Osteoblast (primary cell): ENCODE data around the gene FAAH2. TPM values are rescaled to one million over a fixed set of nuclear protein-coding genes. Genes with fewer than 3 reads are reported as not detected.
"Not testable (repeated sequence)": the region's sequence is repeated elsewhere in the genome, so short reads cannot be mapped to it uniquely, and the experiment has no call there.

Source experiments
- DNase-seq: peaks from one replicate; pipeline ENCODE4 v3.0.0; 2011; ENCODE audit warnings: low spot score, mixed read lengths; ENCODE audit not compliant: insufficient read length; ENCODE audit errors: missing footprints
- H2AFZ ChIP-seq: 2 replicates; pipeline ENCODE4 v1.6.0; 2011; ENCODE audit warnings: mild to moderate bottlenecking, low read length
- H3K27ac ChIP-seq: 2 replicates; pipeline ENCODE4 v1.5.1; 2011; ENCODE audit warnings: mild to moderate bottlenecking, low read depth, low read length, moderate library complexity
- H3K27me3 ChIP-seq: 2 replicates; pipeline ENCODE4 v1.6.0; 2012; ENCODE audit warnings: mild to moderate bottlenecking, control low read depth, inconsistent platforms, low read length, moderate library complexity; ENCODE audit not compliant: insufficient read depth
- H3K36me3 ChIP-seq: 2 replicates; pipeline ENCODE4 v1.5.1; 2011; ENCODE audit warnings: mild to moderate bottlenecking, low read length, control low read depth, moderate library complexity; ENCODE audit not compliant: insufficient read depth
- H3K4me1 ChIP-seq: 2 replicates; pipeline ENCODE4 v1.5.1; 2011; ENCODE audit warnings: mild to moderate bottlenecking, low read length, control low read depth, moderate library complexity; ENCODE audit not compliant: insufficient read depth
- H3K4me2 ChIP-seq: 2 replicates; pipeline ENCODE4 v1.6.0; 2011; ENCODE audit warnings: mild to moderate bottlenecking, low read length; ENCODE audit not compliant: insufficient read depth
- H3K4me3 ChIP-seq: fragments of 200-600 bp; sonication (generic); 3 replicates; pipeline ENCODE4 v1.5.1; 2012; ENCODE audit warnings: mild to moderate bottlenecking, low read length, inconsistent platforms; ENCODE audit not compliant: insufficient read depth
- H3K79me2 ChIP-seq: 2 replicates; pipeline ENCODE4 v1.6.0; 2012; ENCODE audit warnings: mild to moderate bottlenecking, low read length, control low read depth, inconsistent platforms; ENCODE audit not compliant: insufficient read depth
- H3K9me3 ChIP-seq: 2 replicates; pipeline ENCODE4 v1.5.1; 2011; ENCODE audit warnings: low read depth, low read length, control low read depth
- H4K20me1 ChIP-seq: 2 replicates; pipeline ENCODE4 v1.6.0; 2012; ENCODE audit warnings: mild to moderate bottlenecking, low read length, control low read depth; ENCODE audit not compliant: insufficient read depth
- total RNA-seq: library from RNA; depleted of rRNA; stranded (reverse); fragments of >200 nt; gene quantifications from 2 replicates; pipeline ENCODE4 v1.2.3, GENCODE V29; 2012
- TF ChIP-seq, protein P1 (sequence below): IDR thresholded peaks from 2 replicates; pipeline ENCODE4 v1.5.1; 2011; ENCODE audit warnings: mild to moderate bottlenecking, low read depth, low read length, moderate library complexity; ENCODE audit errors: extremely low read depth

FAAH2 gene
- total RNA-seq, 1 donor = not detected

DNA sequence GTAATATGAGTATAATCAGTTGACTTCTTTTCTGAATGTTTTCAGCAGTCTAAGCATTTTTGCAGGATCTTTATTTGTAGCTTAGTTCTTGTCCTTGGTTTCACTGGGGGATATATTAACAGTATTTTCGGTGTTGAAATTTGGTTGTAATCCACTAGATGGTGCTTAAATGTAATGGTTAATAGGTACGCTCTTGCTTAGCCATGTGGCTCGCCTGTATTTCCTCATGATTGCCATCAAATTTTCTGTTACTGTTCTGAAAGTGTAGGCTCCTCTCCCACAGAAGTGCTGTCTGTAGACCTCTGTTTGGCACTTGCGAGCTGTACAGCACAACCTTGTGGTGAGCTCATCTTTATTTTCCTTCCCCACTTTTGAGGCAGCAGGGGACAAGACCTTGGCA lies 3.9 kb upstream of the FAAH2 start:
- H3K4me3 ChIP-seq = no peak overlapping the region
- H3K27ac ChIP-seq = no peak overlapping the region
- no peaks in the 10 kb centered on the region for H3K79me2 ChIP-seq
- no peak overlapping the region for H2AFZ ChIP-seq
- no peak for DNase-seq
- H3K4me1 ChIP-seq = no peaks in the 10 kb centered on the region
- H4K20me1 ChIP-seq = no peaks in the 10 kb centered on the region
- TF ChIP-seq, protein P1, sequence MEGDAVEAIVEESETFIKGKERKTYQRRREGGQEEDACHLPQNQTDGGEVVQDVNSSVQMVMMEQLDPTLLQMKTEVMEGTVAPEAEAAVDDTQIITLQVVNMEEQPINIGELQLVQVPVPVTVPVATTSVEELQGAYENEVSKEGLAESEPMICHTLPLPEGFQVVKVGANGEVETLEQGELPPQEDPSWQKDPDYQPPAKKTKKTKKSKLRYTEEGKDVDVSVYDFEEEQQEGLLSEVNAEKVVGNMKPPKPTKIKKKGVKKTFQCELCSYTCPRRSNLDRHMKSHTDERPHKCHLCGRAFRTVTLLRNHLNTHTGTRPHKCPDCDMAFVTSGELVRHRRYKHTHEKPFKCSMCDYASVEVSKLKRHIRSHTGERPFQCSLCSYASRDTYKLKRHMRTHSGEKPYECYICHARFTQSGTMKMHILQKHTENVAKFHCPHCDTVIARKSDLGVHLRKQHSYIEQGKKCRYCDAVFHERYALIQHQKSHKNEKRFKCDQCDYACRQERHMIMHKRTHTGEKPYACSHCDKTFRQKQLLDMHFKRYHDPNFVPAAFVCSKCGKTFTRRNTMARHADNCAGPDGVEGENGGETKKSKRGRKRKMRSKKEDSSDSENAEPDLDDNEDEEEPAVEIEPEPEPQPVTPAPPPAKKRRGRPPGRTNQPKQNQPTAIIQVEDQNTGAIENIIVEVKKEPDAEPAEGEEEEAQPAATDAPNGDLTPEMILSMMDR = no peak
- no peaks in the 10 kb centered on the region for H3K9me3 ChIP-seq
- H3K36me3 ChIP-seq = no peaks in the 10 kb centered on the region
- H3K27me3 ChIP-seq = no peaks in the 10 kb centered on the region
- H3K4me2 ChIP-seq = no peak overlapping the region

DNA sequence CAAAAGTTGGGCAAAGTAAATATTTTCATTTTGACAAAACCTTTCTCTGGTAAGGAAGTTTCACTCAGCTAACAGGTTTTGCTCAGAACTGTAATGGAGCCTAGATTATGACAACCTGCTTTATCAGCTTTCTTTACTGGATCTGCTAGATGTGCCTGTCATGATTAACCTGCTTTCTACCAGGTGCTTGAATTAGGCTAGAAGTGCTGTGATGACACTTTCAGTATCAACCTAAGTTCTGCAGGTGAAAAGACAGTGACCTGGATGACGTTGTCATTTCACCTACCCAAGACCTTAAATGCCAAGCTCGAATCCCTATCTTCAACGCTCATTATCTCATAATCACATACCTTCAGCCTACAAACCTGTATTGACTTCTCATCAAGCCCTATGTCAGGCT lies 1.5 kb upstream of the FAAH2 start:
- TF ChIP-seq, protein P1 = no peak

DNA sequence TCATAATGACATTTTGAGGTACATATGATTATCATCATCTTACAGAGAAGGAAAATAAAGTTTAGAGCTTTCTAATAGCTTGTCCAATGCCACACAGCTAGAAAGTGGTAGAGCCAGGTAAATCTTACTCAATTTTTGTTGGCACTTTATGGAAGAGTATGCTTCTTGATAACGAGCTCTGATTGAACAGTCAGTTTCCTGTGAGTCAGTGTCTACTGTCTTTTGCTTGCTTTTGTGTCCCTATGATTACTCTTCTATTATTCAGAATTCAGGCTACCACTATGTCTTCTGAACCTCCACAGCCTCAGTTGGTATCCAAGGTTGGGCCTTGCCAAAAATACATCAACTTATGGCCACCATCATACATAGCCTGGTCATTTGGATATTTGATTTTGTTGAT lies 2.6 kb downstream of the FAAH2 start:
- TF ChIP-seq, protein P1 = no peak
- no peaks in the 10 kb centered on the region for H3K4me1 ChIP-seq

More for the DNA sequence above, 1.5 kb upstream of the FAAH2 start:
- H3K79me2 ChIP-seq = no peaks in the 10 kb centered on the region
- no peaks in the 10 kb centered on the region for H4K20me1 ChIP-seq
- H2AFZ ChIP-seq = no peak overlapping the region
- no peaks in the 10 kb centered on the region for H3K4me1 ChIP-seq
- no peak overlapping the region for H3K27ac ChIP-seq
- DNase-seq = no peak
- no peak overlapping the region for H3K4me3 ChIP-seq
- H3K36me3 ChIP-seq = no peaks in the 10 kb centered on the region
- no peaks in the 10 kb centered on the region for H3K27me3 ChIP-seq
- no peak overlapping the region for H3K4me2 ChIP-seq
- no peaks in the 10 kb centered on the region for H3K9me3 ChIP-seq

DNA sequence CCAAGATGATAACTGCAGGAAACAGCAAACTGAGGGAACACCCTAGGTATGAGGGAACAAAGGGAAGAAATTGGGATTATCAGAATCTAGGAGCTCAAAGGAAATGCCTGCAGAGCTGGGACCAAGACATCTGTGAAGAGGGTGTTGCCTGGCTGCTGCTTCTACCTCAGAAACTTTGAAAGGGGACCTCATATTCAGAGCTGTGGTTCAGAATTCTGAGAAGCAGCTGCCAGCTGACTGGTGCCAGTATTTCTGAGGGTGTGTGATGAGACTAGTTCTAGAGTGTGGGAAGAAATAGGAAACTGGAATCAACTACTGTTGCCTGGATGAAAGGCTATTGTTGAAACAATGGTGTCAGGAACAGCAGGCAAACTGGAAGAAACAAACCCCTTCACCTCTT lies 8.5 kb downstream of the FAAH2 start:
- Histone ChIP-seq H3K27ac (no peak overlapping the region), H3K79me2 (no peaks in the 10 kb centered on the region), H3K4me2 (no peak overlapping the region), H3K9me3 (no peaks in the 10 kb centered on the region), H3K27me3 (no peaks in the 10 kb centered on the region), H3K36me3 (no peaks in the 10 kb centered on the region), H4K20me1 (no peaks in the 10 kb centered on the region), H3K4me1 (no peaks in the 10 kb centered on the region), H2AFZ (no peak overlapping the region), H3K4me3 (no peak overlapping the region)
- no peak for DNase-seq
- TF ChIP-seq, protein P1 = no peak

More for the DNA sequence above, 2.6 kb downstream of the FAAH2 start:
- no peak overlapping the region for H3K4me3 ChIP-seq
- no peak overlapping the region for H3K4me2 ChIP-seq
- H3K36me3 ChIP-seq = no peaks in the 10 kb centered on the region
- H3K27me3 ChIP-seq = no peaks in the 10 kb centered on the region
- H2AFZ ChIP-seq = no peak overlapping the region
- no peaks in the 10 kb centered on the region for H4K20me1 ChIP-seq
- no peak overlapping the region for H3K27ac ChIP-seq
- no peaks in the 10 kb centered on the region for H3K9me3 ChIP-seq
- DNase-seq = no peak
- no peaks in the 10 kb centered on the region for H3K79me2 ChIP-seq

DNA sequence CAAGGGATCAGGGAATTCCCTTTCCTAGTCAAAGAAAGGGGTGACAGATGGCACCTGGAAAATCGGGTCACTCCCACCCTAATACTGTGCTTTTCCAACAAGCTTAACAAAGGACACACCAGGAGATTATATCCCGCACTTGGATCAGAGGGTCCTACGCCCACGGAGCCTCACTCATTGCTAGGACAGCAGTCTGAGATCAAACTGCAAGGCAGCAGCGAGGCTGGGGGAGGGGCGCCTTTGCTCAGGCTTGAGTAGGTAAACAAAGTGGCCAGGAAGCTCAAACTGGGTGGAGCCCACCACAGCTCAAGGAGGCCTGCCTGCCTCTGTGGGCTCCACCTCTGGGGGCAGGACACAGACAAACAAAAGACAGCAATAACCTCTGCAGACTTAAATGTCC lies 9.2 kb downstream of the FAAH2 start:
- not testable (repeated sequence) for H2AFZ ChIP-seq, H3K27me3 ChIP-seq, H4K20me1 ChIP-seq, H3K4me3 ChIP-seq, H3K4me1 ChIP-seq, DNase-seq, H3K79me2 ChIP-seq, H3K4me2 ChIP-seq, H3K27ac ChIP-seq, H3K9me3 ChIP-seq, H3K36me3 ChIP-seq
